H1 (cell line): ENCODE results near the gene EIF1B. TPM values are rescaled to one million over a fixed set of nuclear protein-coding genes. Genes with fewer than 3 reads are reported as not detected.

ENCODE experiments used
- CTCF ChIA-PET: fragments of 300-600 bp; sonication (Branson Sonifier 250); formaldehyde crosslinking; loops from one replicate; lab custom pipeline; 2021; ENCODE audit not compliant: partially characterized antibody; lab: Charles Lee
- POLR2A ChIA-PET: fragments of 300-600 bp; sonication (Branson Sonifier 250); formaldehyde crosslinking; loops from one replicate; lab custom pipeline; 2021; ENCODE audit warnings: inconsistent platforms; ENCODE audit not compliant: partially characterized antibody; lab: Charles Lee
- DNase-seq, 2 experiments: peaks; one replicate each; pipeline versions ENCODE4 v3.0.0 to v3.0.0-alpha.2; 2010 to 2022; ENCODE audit warnings: low spot score in 2 of 2, low read depth in 1 of 2, mixed read lengths in 1 of 2
- FAIRE-seq: peaks from 2 replicates; lab custom pipeline; 2011; peaks lifted over from hg19 to GRCh38; lab: Jason Lieb, UNC
- H2AFZ ChIP-seq: 2 replicates; pipeline ENCODE4 v1.8.1; 2012; ENCODE audit warnings: low read length, inconsistent platforms
- H2AK5ac ChIP-seq: 2 replicates; pipeline ENCODE4 v1.6.1; 2013; ENCODE audit warnings: low read depth, low read length
- H2BK120ac ChIP-seq: replicated peaks from 2 replicates; pipeline ENCODE3; 2013; ENCODE audit warnings: low read depth, low read length, inconsistent platforms
- H2BK12ac ChIP-seq: 2 replicates; pipeline ENCODE4 v1.6.1; 2013; ENCODE audit warnings: low read depth, low read length
- H2BK15ac ChIP-seq: 2 replicates; pipeline ENCODE4 v1.6.1; 2013; ENCODE audit warnings: low read length
- H2BK20ac ChIP-seq: 2 replicates; pipeline ENCODE4 v1.6.1; 2013; ENCODE audit warnings: low read length
- H2BK5ac ChIP-seq: 2 replicates; pipeline ENCODE4 v1.6.1; 2013; ENCODE audit warnings: low read depth, low read length
- H3K14ac ChIP-seq: 2 replicates; pipeline ENCODE4 v1.6.1; 2013; ENCODE audit warnings: inconsistent platforms; ENCODE audit not compliant: insufficient read length
- H3K18ac ChIP-seq: 2 replicates; pipeline ENCODE4 v1.6.1; 2013; ENCODE audit warnings: low read length; ENCODE audit errors: extremely low read depth
- H3K23ac ChIP-seq: 2 replicates; pipeline ENCODE4 v1.6.1; 2013; ENCODE audit warnings: inconsistent platforms; ENCODE audit not compliant: insufficient read length
- H3K23me2 ChIP-seq: 2 replicates; pipeline ENCODE4 v1.6.1; 2013; ENCODE audit warnings: low read depth, low read length
- H3K27ac ChIP-seq: 2 replicates; pipeline ENCODE4 v1.6.1; 2011; ENCODE audit warnings: low read depth, low read length, inconsistent platforms
- H3K27me3 ChIP-seq, 4 experiments: replicated peaks in 1 of 4; 1 replicate in 1 of 4; 2 replicates in 3 of 4; pipeline versions ENCODE4 v1.6.1 to v1.8.1; 2011 to 2013; ENCODE audit warnings: low read length in 3 of 4, mild to moderate bottlenecking in 3 of 4, inconsistent platforms in 2 of 4, mixed read lengths in 2 of 4, moderate library complexity in 1 of 4; ENCODE audit not compliant: control insufficient read depth in 3 of 4, insufficient read depth in 3 of 4; ENCODE audit errors: extremely low read depth in 1 of 4
- H3K36me3 ChIP-seq, 4 experiments: 2 replicates each; pipeline versions ENCODE4 v1.6.1 to v1.8.1; 2011 to 2013; ENCODE audit warnings: mild to moderate bottlenecking in 4 of 4, low read length in 3 of 4, moderate library complexity in 2 of 4, control low read depth in 1 of 4, inconsistent platforms in 1 of 4; ENCODE audit not compliant: insufficient read depth in 4 of 4, control insufficient read depth in 2 of 4
- H3K4ac ChIP-seq: replicated peaks from 2 replicates; pipeline ENCODE3; 2013; ENCODE audit warnings: low read length, low read depth, mixed read lengths, inconsistent platforms; ENCODE audit not compliant: insufficient read length
- H3K4me1 ChIP-seq, 4 experiments: replicated peaks in 1 of 4; 1 replicate in 1 of 4; 2 replicates in 3 of 4; pipeline versions ENCODE4 v1.6.1 to v1.8.1; 2011 to 2013; ENCODE audit warnings: low read length in 3 of 4, inconsistent platforms in 2 of 4, mixed read lengths in 1 of 4; ENCODE audit not compliant: insufficient read depth in 4 of 4, control insufficient read depth in 3 of 4
- H3K4me2 ChIP-seq, 2 experiments: 2 replicates each; pipeline versions ENCODE4 v1.6.1 to v1.8.1; 2011 to 2013; ENCODE audit warnings: low read depth in 2 of 2, low read length in 2 of 2, control low read depth in 1 of 2, inconsistent platforms in 1 of 2, mild to moderate bottlenecking in 1 of 2; ENCODE audit not compliant: insufficient read depth in 1 of 2
- H3K4me3 ChIP-seq, 4 experiments: fragments of 200-600, 300-600 bp in 1 of 4; sonication (generic), shearing (Covaris generic), sonication (Bioruptor Twin) in 1 of 4; 2 replicates each; pipeline versions ENCODE4 v1.5.1 to v1.8.1; 2011 to 2016; ENCODE audit warnings: low read length in 4 of 4, low read depth in 3 of 4, control low read depth in 2 of 4, inconsistent platforms in 2 of 4, mild to moderate bottlenecking in 2 of 4, mixed read lengths in 1 of 4, moderate library complexity in 1 of 4; ENCODE audit not compliant: insufficient read depth in 2 of 4; ENCODE audit errors: extremely low read depth in 1 of 4
- H3K56ac ChIP-seq: replicated peaks from 2 replicates; pipeline ENCODE3; 2013; ENCODE audit warnings: low read depth, mild to moderate bottlenecking, mixed read lengths, low read length, inconsistent platforms; ENCODE audit not compliant: insufficient read length
- H3K79me1 ChIP-seq: 2 replicates; pipeline ENCODE4 v1.6.1; 2013; ENCODE audit warnings: low read depth, low read length, control low read depth
- H3K79me2 ChIP-seq, 2 experiments: 2 replicates each; pipeline versions ENCODE4 v1.6.1 to v1.8.1; 2012 to 2013; ENCODE audit warnings: low read length in 2 of 2, mild to moderate bottlenecking in 2 of 2, inconsistent platforms in 1 of 2; ENCODE audit not compliant: insufficient read depth in 2 of 2, control insufficient read depth in 1 of 2
- H3K9ac ChIP-seq, 4 experiments: replicated peaks in 1 of 4; 1 replicate in 1 of 4; 2 replicates in 3 of 4; pipeline versions ENCODE4 v1.6.1 to v1.8.1; 2011 to 2013; ENCODE audit warnings: low read depth in 3 of 4, low read length in 3 of 4, control low read depth in 2 of 4, mild to moderate bottlenecking in 2 of 4, moderate library complexity in 2 of 4, inconsistent platforms in 1 of 4; ENCODE audit errors: extremely low read depth in 1 of 4
- H3K9me3 ChIP-seq, 2 experiments: 2 replicates each; pipeline versions ENCODE4 v1.6.1 to v1.8.1; 2012 to 2013; ENCODE audit warnings: mild to moderate bottlenecking in 2 of 2, moderate library complexity in 2 of 2, control low read depth in 1 of 2, inconsistent platforms in 1 of 2, low read depth in 1 of 2, low read length in 1 of 2, mixed read lengths in 1 of 2; ENCODE audit not compliant: insufficient read depth in 2 of 2
- H4K20me1 ChIP-seq, 2 experiments: replicated peaks in 1 of 2; 2 replicates each; pipeline versions ENCODE3 to v1.8.1; 2011 to 2013; ENCODE audit warnings: inconsistent platforms in 2 of 2, low read length in 2 of 2, mild to moderate bottlenecking in 1 of 2; ENCODE audit not compliant: insufficient read depth in 2 of 2, control insufficient read depth in 1 of 2
- H4K5ac ChIP-seq: 2 replicates; pipeline ENCODE4 v1.6.1; 2013; ENCODE audit warnings: low read length, low read depth, mixed read lengths, inconsistent platforms; ENCODE audit not compliant: insufficient read length
- H4K8ac ChIP-seq: 2 replicates; pipeline ENCODE4 v1.8.0; 2013; ENCODE audit warnings: mild to moderate bottlenecking, moderate library complexity, low read length, inconsistent platforms; ENCODE audit not compliant: insufficient read depth; ENCODE audit errors: extremely low read depth
- H4K91ac ChIP-seq: replicated peaks from 2 replicates; pipeline ENCODE3; 2013; ENCODE audit warnings: low read length, mixed read lengths, inconsistent platforms; ENCODE audit not compliant: insufficient read length
- ASH2L ChIP-seq: fragments of 200-600, 300-600 bp; sonication (generic); IDR thresholded peaks from one replicate; pipeline ENCODE4 v1.7.1; 2017; ENCODE audit warnings: low read length
- CEBPB ChIP-seq: IDR thresholded peaks from 2 replicates; pipeline ENCODE4 v1.6.1; 2012; ENCODE audit warnings: low read depth, low read length
- GTF2F1 ChIP-seq: IDR thresholded peaks from 2 replicates; pipeline ENCODE4 v1.6.1; 2012; ENCODE audit warnings: low read depth, low read length, improper control_type of control experiment, borderline replicate concordance
- HDAC2 ChIP-seq, 2 experiments: fragments of 300-600 bp in 1 of 2; sonication (generic) in 1 of 2; IDR thresholded peaks; 2 replicates each; pipeline ENCODE4 v1.6.1; 2011 to 2012; ENCODE audit warnings: low read depth in 2 of 2, low read length in 2 of 2, mild to moderate bottlenecking in 2 of 2, moderate library complexity in 2 of 2, borderline replicate concordance in 1 of 2, inconsistent platforms in 1 of 2
- HDAC6 ChIP-seq: IDR thresholded peaks from one replicate; pipeline ENCODE4 v1.7.1; 2012; ENCODE audit warnings: low read depth, mild to moderate bottlenecking, inconsistent platforms, low read length, moderate library complexity
- NANOG ChIP-seq: IDR thresholded peaks from 2 replicates; pipeline ENCODE4 v1.6.1; 2011; ENCODE audit warnings: low read length, low read depth, mild to moderate bottlenecking, inconsistent platforms; ENCODE audit not compliant: insufficient read depth, poor library complexity, severe bottlenecking
- POLR2A ChIP-seq, 2 experiments: IDR thresholded peaks; 1 replicate in 1 of 2; 2 replicates in 1 of 2; pipeline ENCODE4 v1.6.1; 2011; ENCODE audit warnings: low read depth in 2 of 2, low read length in 2 of 2, mild to moderate bottlenecking in 2 of 2; ENCODE audit errors: control extremely low read depth in 1 of 2
- POU5F1 ChIP-seq: IDR thresholded peaks from 2 replicates; pipeline ENCODE4 v1.6.1; 2011; ENCODE audit warnings: low read depth, mild to moderate bottlenecking, low read length, moderate library complexity
- RFX5 ChIP-seq: IDR thresholded peaks from 2 replicates; pipeline ENCODE4 v1.6.1; 2011; ENCODE audit warnings: low read depth, low read length, improper control_type of control experiment, borderline replicate concordance
- RNF2 ChIP-seq: fragments of 200-900, 300-1000 bp; sonication (generic); IDR thresholded peaks from 2 replicates; pipeline ENCODE4 v1.7.1; 2016; ENCODE audit warnings: borderline replicate concordance, low read depth, mild to moderate bottlenecking, antibody characterized with exemption, low read length; ENCODE audit not compliant: poor library complexity, severe bottlenecking; ENCODE audit errors: missing control alignments
- TAF1 ChIP-seq: IDR thresholded peaks from 2 replicates; pipeline ENCODE4 v1.6.1; 2011; ENCODE audit warnings: mild to moderate bottlenecking, low read depth, low read length
- TBP ChIP-seq: IDR thresholded peaks from 2 replicates; pipeline ENCODE4 v1.6.1; 2011; ENCODE audit warnings: low read depth, low read length, improper control_type of control experiment
- USF2 ChIP-seq: IDR thresholded peaks from 2 replicates; pipeline ENCODE4 v1.6.1; 2011; ENCODE audit warnings: low read length, improper control_type of control experiment
- WGBS, 2 experiments: shearing (Covaris generic) in 1 of 2; methylation state at CpG; one replicate each; pipeline versions ENCODE4 v1.1.6 to v1.1.7; 2013 to 2015; ENCODE audit warnings: low lambda C conversion rate in 2 of 2, mixed read lengths in 2 of 2, inconsistent platforms in 1 of 2, low coverage in 1 of 2, missing lambda C conversion rate in 1 of 2; ENCODE audit not compliant: insufficient replicate concordance in 2 of 2, insufficient coverage in 1 of 2, insufficient read length in 1 of 2; ENCODE audit errors: extremely low coverage in 1 of 2, missing lambda C conversion rate in 1 of 2; 5-methylcytosine and 5-hydroxymethylcytosine counted together
- polyA plus RNA-seq, 7 experiments: library from polyadenylated mRNA; depleted of rRNA in 3 of 7; stranded (reverse) in 5 of 7; unstranded in 2 of 7; fragments of >200 nt in 5 of 7; fragments of 200-250 nt in 2 of 7; gene quantifications; 1 replicate in 5 of 7; 2 replicates in 1 of 7; 4 replicates in 1 of 7; pipeline versions ENCODE4 v1.2.1 to v1.2.3, GENCODE V29; 2011 to 2013; ENCODE audit warnings: missing spikeins in 2 of 7, mixed read lengths in 2 of 7
- total RNA-seq: library from RNA; stranded (reverse); fragmentation: NEBNext Ultra II Directional; extraction: Animal tissue kit (Norgen Biotek cat#: 25700); gene quantifications from 2 replicates; pipeline ENCODE4 v1.2.1, GENCODE V29; 2021

Gene EIF1B
- total and polyA plus RNA-seq, 2 of the 8 experiments (the other 6 are each of a cell fraction or from before 2014, with no cell fraction given) = 42.4 to 115 TPM

- POLR2A ChIA-PET = interaction anchor here (0.6 to 1.6 kb wide), 2 partner anchors 86 to 124 kb away, joined by 3 to 5 read pairs; partner anchors contain the start of gene RPL14
- Histone ChIP-seq H3K4me2 (no peak overlapping the region), H2BK120ac (no peak overlapping the region), H4K91ac (no peak overlapping the region), H2BK5ac (no peak overlapping the region), H3K4me1 (peaks cover 0 to 7% (median 3%) of the 10 kb centered on the region in 4 experiments; a peak in 4 of 7 replicates), H2BK12ac (no peak overlapping the region), H3K23me2 (no peaks in the 10 kb centered on the region), H4K20me1 (no peaks in the 10 kb centered on the region), H3K18ac (no peak overlapping the region), H3K36me3 (no peaks in the 10 kb centered on the region), H3K9me3 (no peaks in the 10 kb centered on the region), H3K56ac (no peak overlapping the region), H3K79me2 (no peaks in the 10 kb centered on the region), H3K4me3 (no peak overlapping the region), H2BK20ac (no peak overlapping the region), H3K9ac (no peak overlapping the region), H3K27me3 (no peaks in the 10 kb centered on the region), H3K27ac (no peak overlapping the region), H2AFZ (no peak overlapping the region), H4K8ac (no peak overlapping the region), H3K23ac (no peak overlapping the region), H2BK15ac (no peak overlapping the region), H3K79me1 (no peaks in the 10 kb centered on the region), H3K4ac (no peak overlapping the region), H2AK5ac (no peak overlapping the region), H4K5ac (no peak overlapping the region), H3K14ac (no peak overlapping the region)
- DNase-seq (no peak), FAIRE-seq (no peak)
- 92% methylated on average over 4 of the region's 4 CpGs; no CpG with 5 or more reads in 1 of the 2 experiments for WGBS, 2 experiments
- CTCF ChIA-PET = interaction anchor here (1.0 to 1.5 kb wide), 5 partner anchors 9 to 142 kb away, joined by 3 to 5 read pairs (median 4); no protein-coding TSS in a partner anchor
- no peak for TF ChIP-seq CEBPB
- no peak for TF ChIP-seq TBP
- no peak for TF ChIP-seq POU5F1
- no peak for TF ChIP-seq GTF2F1
- TF ChIP-seq NANOG = no peak
- no peak for TF ChIP-seq TAF1
- no peak for TF ChIP-seq RNF2
- TF ChIP-seq HDAC6 = no peak
- no peak for TF ChIP-seq RFX5
- no peak for TF ChIP-seq ASH2L
- no peak for TF ChIP-seq HDAC2 (IDR thresholded peaks at IDR 0.05; ENCODE audit: borderline replicate concordance in 1 of 2, low read depth in 2 of 2, low read length in 2 of 2)
- TF ChIP-seq USF2 = no peak
- no peak for TF ChIP-seq POLR2A (IDR thresholded peaks at IDR 0.05; ENCODE audit: control extremely low read depth in 1 of 2, low read depth in 2 of 2, low read length in 2 of 2)
These were observed 24.3 kb downstream of the EIF1B start for GRCh38 chr3:40333852-40334251.
